Natural killer cell (primary cell): ENCODE measurements around the gene RILPL2. TPM values are rescaled to one million over a fixed set of nuclear protein-coding genes. Genes with fewer than 3 reads are reported as not detected.

ENCODE experiments used
- ATAC-seq, 3 donors: fragments of 150-1000 bp in 2 of 3; fragments of 200-7000 bp in 1 of 3; cut with Tn5 transposase; 1 replicate in 1 of 3; 2 replicates in 2 of 3; pipeline ENCODE4 v1.10.0; 2021; ENCODE audit warnings: mild to moderate bottlenecking in 2 of 3, moderate library complexity in 2 of 3
- DNase-seq, 2 donors: peaks; one replicate each; pipeline versions ENCODE4 v3.0.0 to v3.0.0-alpha.2; 2013 to 2021; ENCODE audit warnings: mixed read lengths in 1 of 2
- H3K27ac ChIP-seq: one replicate; pipeline ENCODE4 v1.5.1; 2013; ENCODE audit warnings: mild to moderate bottlenecking, low read length
- H3K27me3 ChIP-seq: one replicate; pipeline ENCODE4 v1.6.1; 2013; ENCODE audit warnings: low read length; ENCODE audit not compliant: control insufficient read depth, insufficient read depth
- H3K36me3 ChIP-seq: one replicate; pipeline ENCODE4 v1.6.1; 2013; ENCODE audit warnings: low read length; ENCODE audit not compliant: control insufficient read depth, insufficient read depth
- H3K4me1 ChIP-seq: one replicate; pipeline ENCODE4 v1.6.1; 2013; ENCODE audit warnings: low read length; ENCODE audit not compliant: control insufficient read depth, insufficient read depth
- H3K4me3 ChIP-seq: one replicate; pipeline ENCODE4 v1.5.1; 2013; ENCODE audit warnings: low read length
- H3K9me3 ChIP-seq: one replicate; pipeline ENCODE4 v1.6.1; 2013; ENCODE audit warnings: low read length; ENCODE audit not compliant: control insufficient read depth, insufficient read depth
- H3K27ac Mint-ChIP-seq, 2 donors: one replicate each; pipeline ENCODE4 v1.8.0; 2022; ENCODE audit warnings: mild to moderate bottlenecking in 2 of 2, mixed read lengths in 2 of 2, moderate library complexity in 1 of 2
- H3K27me3 Mint-ChIP-seq, 2 donors: one replicate each; pipeline ENCODE4 v1.8.0; 2022; ENCODE audit warnings: low read depth in 2 of 2, mixed read lengths in 2 of 2
- H3K36me3 Mint-ChIP-seq: one replicate; pipeline ENCODE4 v1.8.0; 2022; ENCODE audit warnings: mixed read lengths
- H3K4me1 Mint-ChIP-seq, 2 donors: one replicate each; pipeline ENCODE4 v1.8.0; 2022; ENCODE audit warnings: mixed read lengths in 2 of 2
- H3K4me3 Mint-ChIP-seq: one replicate; pipeline ENCODE4 v1.8.0; 2022; ENCODE audit warnings: mild to moderate bottlenecking, moderate library complexity, mixed read lengths
- H3K9me3 Mint-ChIP-seq, 2 donors: one replicate each; pipeline ENCODE4 v1.8.0; 2022; ENCODE audit warnings: mixed read lengths in 2 of 2
- WGBS: methylation state at CpG from one replicate; pipeline ENCODE4 v1.1.7; 2013; ENCODE audit warnings: missing lambda C conversion rate; ENCODE audit not compliant: insufficient coverage; 5-methylcytosine and 5-hydroxymethylcytosine counted together
- intact Hi-C: fragments of 100-400 bp; cut with micrococcal nuclease; formaldehyde crosslinking; loops from one replicate; pipeline ENCODE4 v1.14.2; 2022
- total RNA-seq, 4 donors: library from RNA; stranded (reverse); fragments of 120-200 nt in 1 of 4; gene quantifications; one replicate each; pipeline versions ENCODE4 v1.2.3 to v1.2.4, GENCODE V29; 2013 to 2022
- TF ChIP-seq, protein P1 (sequence below): fragments of 200-600 bp; IDR thresholded peaks from one replicate; pipeline ENCODE4 v1.8.0; 2022; ENCODE audit warnings: antibody characterized with exemption

Gene RILPL2
- total RNA-seq, 3 donors from 2014 or later (not counting 1 experiment from before 2014, with no cell fraction given) = 3.6 to 5.5 (median 4.4) TPM

DNA sequence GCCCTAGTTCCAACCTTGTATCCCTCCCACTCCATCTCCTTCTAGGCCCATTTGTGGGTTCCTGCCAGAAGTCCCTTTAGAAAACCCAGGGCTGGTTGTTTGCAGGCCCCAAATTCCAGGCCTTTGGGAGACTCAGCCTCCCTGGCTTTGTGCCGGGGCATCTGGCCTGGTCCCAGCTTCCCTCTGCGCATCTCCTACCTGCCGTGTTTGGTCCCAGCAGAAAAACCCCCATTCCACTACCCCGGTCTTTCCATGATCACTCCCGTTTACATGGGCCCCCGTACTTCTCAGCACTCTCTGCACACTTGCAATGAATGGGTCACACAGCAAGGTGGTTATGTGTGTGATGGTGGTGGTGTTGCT, 37.2 kb downstream of the RILPL2 start:
- H3K4me1 ChIP-seq = no peaks in the 10 kb centered on the region
- peaks cover 7% of the 10 kb centered on the region for H3K36me3 Mint-ChIP-seq
- no peaks in the 10 kb centered on the region for H3K9me3 ChIP-seq
- TF ChIP-seq, protein P1, sequence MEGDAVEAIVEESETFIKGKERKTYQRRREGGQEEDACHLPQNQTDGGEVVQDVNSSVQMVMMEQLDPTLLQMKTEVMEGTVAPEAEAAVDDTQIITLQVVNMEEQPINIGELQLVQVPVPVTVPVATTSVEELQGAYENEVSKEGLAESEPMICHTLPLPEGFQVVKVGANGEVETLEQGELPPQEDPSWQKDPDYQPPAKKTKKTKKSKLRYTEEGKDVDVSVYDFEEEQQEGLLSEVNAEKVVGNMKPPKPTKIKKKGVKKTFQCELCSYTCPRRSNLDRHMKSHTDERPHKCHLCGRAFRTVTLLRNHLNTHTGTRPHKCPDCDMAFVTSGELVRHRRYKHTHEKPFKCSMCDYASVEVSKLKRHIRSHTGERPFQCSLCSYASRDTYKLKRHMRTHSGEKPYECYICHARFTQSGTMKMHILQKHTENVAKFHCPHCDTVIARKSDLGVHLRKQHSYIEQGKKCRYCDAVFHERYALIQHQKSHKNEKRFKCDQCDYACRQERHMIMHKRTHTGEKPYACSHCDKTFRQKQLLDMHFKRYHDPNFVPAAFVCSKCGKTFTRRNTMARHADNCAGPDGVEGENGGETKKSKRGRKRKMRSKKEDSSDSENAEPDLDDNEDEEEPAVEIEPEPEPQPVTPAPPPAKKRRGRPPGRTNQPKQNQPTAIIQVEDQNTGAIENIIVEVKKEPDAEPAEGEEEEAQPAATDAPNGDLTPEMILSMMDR = no peak
- WGBS = 95% methylated on average over 6 of the region's 6 CpGs
- DNase-seq (no peak), ATAC-seq (no peak)
- no peaks in the 10 kb centered on the region for H3K27me3 ChIP-seq
- H3K4me3 ChIP-seq = no peak overlapping the region
- no peak overlapping the region for H3K27ac ChIP-seq
- intact Hi-C loops = no loop called here
- H3K9me3 Mint-ChIP-seq = no peaks in the 10 kb centered on the region
- H3K36me3 ChIP-seq = peaks cover 59% of the 10 kb centered on the region
- H3K4me3 Mint-ChIP-seq = no peak overlapping the region
- H3K27ac Mint-ChIP-seq = peak overlapping the region in 1 of 2 donors; percentile 19
- no peaks in the 10 kb centered on the region for H3K27me3 Mint-ChIP-seq
- H3K4me1 Mint-ChIP-seq = peaks cover 7 to 11% of the 10 kb centered on the region in 2 donors

DNA sequence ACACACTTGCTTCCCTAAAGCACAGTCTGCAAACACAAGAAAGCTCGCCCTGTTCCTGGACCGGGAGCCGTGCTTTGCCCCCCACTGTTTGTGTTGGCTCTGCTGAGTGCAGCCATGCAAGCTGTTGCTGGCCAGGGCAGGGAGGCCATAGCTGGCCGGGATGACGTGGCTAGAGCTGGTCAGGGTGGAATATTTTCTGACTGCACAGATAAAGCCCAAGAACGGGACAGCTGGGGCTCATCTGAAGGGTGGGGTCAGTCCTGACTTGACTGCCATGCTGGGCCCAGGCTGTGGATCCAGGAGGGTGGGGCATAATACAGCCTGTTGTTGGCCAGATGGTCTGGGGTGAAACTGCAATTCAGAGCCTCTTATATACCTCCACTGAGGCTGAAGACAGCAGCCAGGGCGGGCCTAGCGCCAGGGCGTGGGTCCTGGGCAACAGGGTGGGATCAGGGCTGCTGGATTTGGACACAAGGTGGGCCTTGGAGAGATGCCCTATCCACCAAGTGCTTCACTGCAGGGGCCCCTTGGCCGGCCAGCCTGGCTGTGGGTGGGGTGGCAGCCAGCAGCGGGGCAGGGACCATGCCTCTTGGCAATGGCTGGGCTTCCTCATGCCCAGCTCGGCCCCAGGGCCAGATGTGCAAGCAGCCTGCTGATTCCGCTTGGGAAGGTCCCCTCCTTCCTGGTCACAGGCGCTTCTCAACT, 37.8 kb downstream of the RILPL2 start:
- Mint-ChIP-seq H3K27me3 (no peaks in the 10 kb centered on the region), H3K4me3 (no peak overlapping the region), H3K9me3 (no peaks in the 10 kb centered on the region), H3K27ac (no peak overlapping the region), H3K4me1 (peaks cover 7 to 11% of the 10 kb centered on the region in 2 donors), H3K36me3 (peaks cover 7% of the 10 kb centered on the region)
- intact Hi-C loops = no loop called here
- DNase-seq (no peak), ATAC-seq (no peak)
- Histone ChIP-seq H3K36me3 (peaks cover 58% of the 10 kb centered on the region), H3K9me3 (no peaks in the 10 kb centered on the region), H3K27me3 (no peaks in the 10 kb centered on the region), H3K4me3 (no peak overlapping the region), H3K27ac (no peak overlapping the region), H3K4me1 (no peaks in the 10 kb centered on the region)
- TF ChIP-seq, protein P1 = no peak
- WGBS = 97% methylated on average over 14 of the region's 14 CpGs

DNA sequence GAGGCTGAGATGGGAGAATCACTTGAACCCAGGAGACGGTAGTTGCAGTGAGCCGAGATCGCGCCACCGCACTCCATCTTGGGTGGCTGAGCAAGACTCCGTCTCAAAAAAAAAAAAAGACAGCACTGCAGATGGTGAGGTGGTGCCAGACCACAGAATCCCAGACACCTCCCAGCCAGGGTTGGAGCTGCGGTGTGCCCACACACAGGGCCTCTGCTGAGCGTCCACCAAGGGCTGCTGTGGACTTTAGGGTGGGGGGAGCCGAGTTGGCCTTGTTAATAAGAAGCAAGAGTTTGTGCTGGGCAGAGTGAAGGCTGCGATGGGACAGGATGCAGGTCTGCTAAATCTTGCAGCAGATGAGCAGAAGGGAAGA, 38.3 kb downstream of the RILPL2 start:
- Histone ChIP-seq H3K4me1 (no peaks in the 10 kb centered on the region), H3K36me3 (peaks cover 55% of the 10 kb centered on the region), H3K27ac (no peak overlapping the region), H3K9me3 (no peaks in the 10 kb centered on the region), H3K27me3 (no peaks in the 10 kb centered on the region), H3K4me3 (no peak overlapping the region)
- DNase-seq = no peak
- no peak overlapping the region for H3K27ac Mint-ChIP-seq
- WGBS = 95% methylated on average over 10 of the region's 10 CpGs
- intact Hi-C loops = no loop called here
- peaks cover 7% of the 10 kb centered on the region for H3K36me3 Mint-ChIP-seq
- no peaks in the 10 kb centered on the region for H3K27me3 Mint-ChIP-seq
- H3K4me3 Mint-ChIP-seq = no peak overlapping the region
- no peaks in the 10 kb centered on the region for H3K9me3 Mint-ChIP-seq
- H3K4me1 Mint-ChIP-seq = peaks cover 10 to 11% of the 10 kb centered on the region in 2 donors
- no peak for ATAC-seq
- TF ChIP-seq, protein P1 = no peak

DNA sequence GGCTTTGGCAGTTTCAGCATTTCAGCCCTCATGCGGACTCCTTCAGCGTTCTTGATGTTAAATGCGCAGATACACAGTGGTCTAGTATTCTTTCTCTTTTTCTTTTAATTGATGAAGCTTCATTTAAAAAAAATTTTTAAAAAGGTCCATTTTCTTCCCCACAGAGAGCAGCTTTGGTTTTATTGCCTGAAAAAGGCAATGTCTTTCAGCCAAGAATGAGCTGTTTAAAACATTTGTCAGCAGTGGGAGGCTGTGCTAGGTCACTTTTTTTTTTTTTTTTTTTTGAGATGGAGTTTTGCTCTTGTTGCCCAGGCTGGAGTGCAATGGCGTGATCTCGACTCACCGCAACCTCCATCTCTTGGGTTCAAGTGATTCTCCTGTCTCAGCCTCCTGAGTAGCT, 39.1 kb downstream of the RILPL2 start:
- no peak overlapping the region for H3K27ac Mint-ChIP-seq
- ATAC-seq = no peak
- TF ChIP-seq, protein P1 = no peak
- Histone ChIP-seq H3K27ac (no peak overlapping the region), H3K4me3 (no peak overlapping the region), H3K9me3 (no peaks in the 10 kb centered on the region), H3K4me1 (no peaks in the 10 kb centered on the region), H3K27me3 (no peaks in the 10 kb centered on the region), H3K36me3 (peaks cover 47% of the 10 kb centered on the region)
- no peaks in the 10 kb centered on the region for H3K27me3 Mint-ChIP-seq
- DNase-seq = no peak
- H3K36me3 Mint-ChIP-seq = peaks cover 7% of the 10 kb centered on the region
- H3K4me1 Mint-ChIP-seq = peaks cover 11 to 12% of the 10 kb centered on the region in 2 donors
- intact Hi-C loops = no loop called here
- no peaks in the 10 kb centered on the region for H3K9me3 Mint-ChIP-seq
- H3K4me3 Mint-ChIP-seq = no peak overlapping the region
- 98% methylated on average over 6 of the region's 6 CpGs for WGBS
